Activated naive CD4-positive, alpha-beta T cell (primary cell): Measurements from ENCODE around the gene ZFYVE28.
A peak's percentile ranks its signal among the peaks of the same experiment; 100 is the strongest.

Experiments used
- DNase-seq, 4 experiments: peaks; one replicate each; lab custom pipeline; 2025; lab: John Stamatoyannopoulos, UW

ZFYVE28 gene

GRCh38 chr4:2302387-2303119 lies 115.9 kb downstream of the ZFYVE28 start:
- DNase-seq, result no peak

GRCh38 chr4:2301806-2302205 lies 116.6 kb downstream of the ZFYVE28 start:
- DNase-seq, result no peak

GRCh38 chr4:2301225-2301642 lies 117.2 kb downstream of the ZFYVE28 start:
- no peak for DNase-seq

GRCh38 chr4:2300431-2301224 lies 117.8 kb downstream of the ZFYVE28 start:
- DNase-seq, result no peak

- DNase-seq, result no peak
These were observed 118.7 kb downstream of the ZFYVE28 start for GRCh38 chr4:2299794-2300193.

- DNase-seq, result no peak
These were observed 119.9 kb downstream of the ZFYVE28 start for GRCh38 chr4:2298532-2298991.

GRCh38 chr4:2297606-2298531 lies 120.6 kb downstream of the ZFYVE28 start:
- peak in 1 of 4 experiments; percentile 22 for DNase-seq

- no peak for DNase-seq
These were observed 121.5 kb downstream of the ZFYVE28 start for GRCh38 chr4:2296631-2297601.

GRCh38 chr4:2295900-2296442 lies 122.5 kb downstream of the ZFYVE28 start:
- no peak for DNase-seq

- DNase-seq, result no peak
These were observed 122.9 kb downstream of the ZFYVE28 start for GRCh38 chr4:2295500-2295899.

- no peak for DNase-seq
These were observed 125.8 kb downstream of the ZFYVE28 start for GRCh38 chr4:2292646-2293108.

GRCh38 chr4:2291705-2292645 lies 126.5 kb downstream of the ZFYVE28 start:
- no peak for DNase-seq

- DNase-seq, result peak; percentile 19 to 70 (median 44)
These were observed 127.3 kb downstream of the ZFYVE28 start for GRCh38 chr4:2290974-2291704.

GRCh38 chr4:2290488-2290887 lies 128.0 kb downstream of the ZFYVE28 start:
- no peak for DNase-seq

- no peak for DNase-seq
These were observed 128.5 kb downstream of the ZFYVE28 start for GRCh38 chr4:2289955-2290333.

- no peak for DNase-seq
These were observed 129.0 kb downstream of the ZFYVE28 start for GRCh38 chr4:2289311-2289954.

GRCh38 chr4:2288051-2288541 lies 130.3 kb downstream of the ZFYVE28 start:
- DNase-seq, result no peak

GRCh38 chr4:2287594-2287915 lies 130.9 kb downstream of the ZFYVE28 start:
- no peak for DNase-seq
